GM21825 (cell line): ENCODE results near the gene ARHGAP26.

ENCODE experiments used
- ATAC-seq: cut with Tn5 transposase; IDR thresholded peaks from one replicate; pipeline ENCODE4 v1.9.1; 2021; ENCODE audit warnings: mild to moderate bottlenecking, moderate library complexity; ENCODE audit not compliant: unreplicated experiment

ARHGAP26 gene

DNA sequence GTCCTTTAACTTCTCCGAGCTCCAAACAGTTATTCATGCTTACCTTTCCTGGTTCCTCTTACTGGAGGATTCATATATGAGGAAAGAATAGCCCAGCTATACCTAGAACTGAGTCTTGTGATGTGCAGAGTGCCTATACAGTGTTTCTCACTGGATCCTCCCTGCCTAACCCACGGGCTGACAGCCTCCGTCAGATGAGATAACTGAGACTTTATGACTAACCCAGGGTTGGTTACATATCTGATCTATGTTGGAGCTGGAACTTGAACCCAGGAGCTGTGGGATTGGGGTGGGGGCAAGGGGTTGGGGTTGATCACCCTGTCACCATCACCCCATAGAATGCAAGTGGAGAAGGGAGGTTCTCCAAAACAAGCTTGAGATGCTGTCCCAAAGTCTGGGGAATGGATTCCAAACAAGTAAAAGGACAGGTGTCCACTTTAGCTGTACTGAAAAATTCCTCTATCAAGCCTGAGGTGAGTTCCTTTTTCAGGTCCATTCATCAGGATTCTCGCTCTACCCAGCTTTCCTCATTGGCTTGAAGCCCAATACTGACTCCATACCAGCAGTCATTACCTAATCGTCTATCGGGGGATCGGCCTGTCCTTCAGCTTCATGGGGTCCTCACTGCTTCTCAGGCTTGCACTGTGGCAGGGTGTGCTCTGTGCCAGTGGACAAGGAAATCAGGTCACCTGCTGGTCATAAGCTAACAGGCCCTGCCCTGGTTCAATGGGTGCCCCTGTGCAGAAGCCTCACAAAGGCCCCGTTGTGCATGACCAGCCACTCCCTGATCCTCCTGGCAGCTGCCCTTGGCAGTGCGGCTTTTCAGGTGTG lies 100.6 kb downstream of the ARHGAP26 start:
- no peak for ATAC-seq

DNA sequence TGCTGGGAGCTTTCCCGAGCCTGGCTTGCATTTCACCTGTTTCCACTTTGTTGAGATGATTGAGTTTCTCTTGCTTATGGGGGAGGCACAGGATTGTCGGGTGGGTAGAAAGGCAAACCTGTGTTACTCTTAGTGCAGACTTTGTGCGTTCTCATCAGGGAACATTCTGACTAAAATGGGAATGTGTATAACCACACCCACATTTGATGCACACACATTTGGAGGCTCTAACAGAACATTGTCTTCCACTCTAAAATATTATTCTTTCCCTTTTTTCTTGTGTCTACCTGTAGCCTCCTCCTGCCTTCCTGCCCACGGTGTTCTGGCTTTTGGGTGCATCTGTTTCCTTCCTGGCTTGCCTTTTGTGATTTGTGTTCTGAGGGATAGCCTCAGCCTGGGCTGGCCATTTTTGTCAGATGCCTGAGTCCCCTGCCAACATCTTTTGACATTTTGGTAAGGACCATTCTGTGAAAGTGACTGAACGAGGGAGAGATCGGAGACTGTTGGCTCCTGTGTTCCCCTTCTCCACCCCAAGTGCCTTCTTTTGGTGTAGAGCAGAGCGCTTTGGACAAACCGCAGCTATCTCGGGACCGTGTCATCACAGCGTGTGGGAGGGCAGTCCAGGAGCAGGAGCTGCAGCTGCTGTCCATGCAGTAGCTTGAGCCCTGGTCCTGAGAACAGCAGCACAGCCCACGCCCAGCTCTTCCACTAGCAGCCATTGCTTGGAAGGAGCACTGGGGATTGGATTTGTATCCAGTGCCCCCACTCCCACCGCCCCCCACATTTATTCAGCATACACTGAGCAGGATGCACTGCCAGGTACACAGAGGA lies 101.4 kb downstream of the ARHGAP26 start:
- ATAC-seq: no peak

DNA sequence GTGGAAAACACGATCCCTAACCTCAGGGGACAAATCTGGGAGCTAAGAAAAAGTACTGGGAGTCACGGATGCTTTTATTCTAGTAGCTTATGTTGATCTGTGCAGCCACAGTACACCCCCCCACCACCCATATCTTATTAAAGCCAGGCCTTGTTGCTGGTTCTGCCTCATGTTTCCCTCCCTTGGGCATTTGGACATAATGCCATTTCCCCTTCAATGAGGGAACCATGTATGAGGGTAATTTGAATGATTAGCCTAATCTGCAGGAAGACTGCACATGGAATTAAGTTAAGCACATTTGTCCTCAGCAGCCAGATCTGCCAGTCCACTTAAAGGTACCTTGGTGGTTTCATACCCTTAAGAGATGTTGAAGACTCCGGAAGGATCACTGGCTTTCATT lies 102.0 kb downstream of the ARHGAP26 start:
- ATAC-seq: no peak

DNA sequence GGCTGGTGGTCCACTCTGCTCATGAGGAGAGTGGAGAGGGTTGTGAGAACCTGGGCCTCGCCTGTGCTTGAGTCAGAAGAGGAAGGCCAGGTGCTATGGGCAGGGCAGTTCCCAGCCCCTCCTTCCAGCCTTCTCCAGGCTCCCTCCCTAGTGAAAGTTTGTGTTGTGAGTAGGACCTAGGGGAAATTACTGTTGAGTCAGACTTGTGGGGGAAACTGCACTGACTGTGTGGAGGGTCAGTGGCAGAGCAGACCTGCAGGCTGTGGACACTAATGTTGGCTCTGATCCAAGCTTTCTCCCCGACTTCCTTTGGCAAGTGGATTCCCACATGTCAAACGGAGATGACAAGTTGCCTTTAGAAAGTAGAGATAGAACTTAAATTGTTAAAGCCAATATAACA lies 102.6 kb downstream of the ARHGAP26 start:
- no peak for ATAC-seq

DNA sequence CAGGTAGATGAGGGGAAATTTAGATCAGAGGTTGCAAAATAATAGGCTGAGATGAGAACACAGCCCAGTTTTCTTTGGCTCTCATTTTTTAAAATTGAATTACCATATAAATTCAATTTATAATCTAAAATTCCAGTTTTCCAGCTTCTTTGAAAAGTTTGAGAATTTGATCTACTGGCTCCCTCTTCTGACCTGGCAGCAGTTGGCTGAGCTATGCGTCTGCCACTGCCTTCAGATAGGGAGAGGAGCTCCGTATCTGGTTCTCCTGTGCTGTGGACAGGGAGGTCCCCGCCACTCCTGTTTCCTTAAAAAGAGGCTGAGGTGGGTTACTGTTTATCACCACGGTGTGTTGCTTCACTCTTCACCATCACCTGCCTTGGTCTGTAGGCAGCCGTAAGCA lies 103.7 kb downstream of the ARHGAP26 start:
- ATAC-seq: no peak

DNA sequence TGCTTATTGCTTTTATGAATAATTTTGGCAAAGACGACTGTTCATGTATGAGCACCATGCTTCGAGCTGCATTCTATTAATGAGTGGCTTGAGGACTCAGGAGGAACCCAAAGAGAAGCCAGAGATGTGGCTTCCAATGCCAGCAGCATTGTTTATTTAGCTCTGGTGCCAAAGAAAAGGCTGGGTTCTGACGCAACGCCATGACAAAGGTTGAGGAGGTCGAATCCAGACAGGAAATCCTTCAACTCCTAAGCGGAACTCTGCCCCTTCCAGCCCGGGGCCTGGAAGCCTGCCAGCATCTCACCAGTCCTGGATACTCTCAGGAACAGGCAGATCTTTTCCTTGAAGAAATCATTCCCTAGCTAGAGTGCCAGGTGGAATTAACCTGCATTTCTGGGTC lies 104.4 kb downstream of the ARHGAP26 start:
- no peak for ATAC-seq

DNA sequence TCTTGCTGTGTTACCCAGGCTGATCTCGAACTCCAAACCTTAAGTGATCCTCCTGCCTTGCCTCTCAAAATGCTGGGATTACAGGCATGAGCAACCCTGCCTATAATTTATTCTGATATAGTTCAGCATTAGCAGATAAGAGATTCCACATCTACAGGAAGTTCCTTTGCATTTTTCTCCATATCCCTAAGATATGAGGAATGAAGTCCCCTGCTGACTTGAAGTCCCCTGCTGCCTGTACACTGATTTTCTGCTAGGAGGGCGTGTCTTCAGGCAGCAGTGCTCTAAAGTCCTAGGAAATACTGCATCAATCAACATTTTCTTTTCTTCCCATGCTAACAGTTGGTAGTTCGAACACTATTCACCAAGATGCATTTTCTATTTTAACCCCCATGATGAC lies 105.8 kb downstream of the ARHGAP26 start:
- ATAC-seq: no peak

DNA sequence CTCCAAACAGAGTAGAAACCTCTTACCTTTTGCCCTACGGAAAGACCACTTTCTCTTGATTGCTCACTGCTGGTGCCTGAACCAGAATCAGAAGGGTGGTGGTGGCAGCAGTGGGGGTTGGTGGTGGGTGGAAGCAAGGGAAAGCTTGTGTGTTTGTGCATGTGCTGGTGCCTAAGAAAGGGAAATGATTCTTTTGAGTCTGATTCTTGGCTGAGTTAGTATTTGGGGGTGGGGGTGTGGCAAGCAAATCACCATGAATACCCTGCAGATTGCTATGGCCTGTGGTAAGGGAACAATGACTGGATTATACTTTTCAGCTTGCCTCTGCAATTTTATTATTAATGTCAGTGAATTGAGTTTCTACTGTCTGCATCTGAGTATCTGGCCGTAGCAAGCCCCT lies 106.6 kb downstream of the ARHGAP26 start:
- no peak for ATAC-seq

DNA sequence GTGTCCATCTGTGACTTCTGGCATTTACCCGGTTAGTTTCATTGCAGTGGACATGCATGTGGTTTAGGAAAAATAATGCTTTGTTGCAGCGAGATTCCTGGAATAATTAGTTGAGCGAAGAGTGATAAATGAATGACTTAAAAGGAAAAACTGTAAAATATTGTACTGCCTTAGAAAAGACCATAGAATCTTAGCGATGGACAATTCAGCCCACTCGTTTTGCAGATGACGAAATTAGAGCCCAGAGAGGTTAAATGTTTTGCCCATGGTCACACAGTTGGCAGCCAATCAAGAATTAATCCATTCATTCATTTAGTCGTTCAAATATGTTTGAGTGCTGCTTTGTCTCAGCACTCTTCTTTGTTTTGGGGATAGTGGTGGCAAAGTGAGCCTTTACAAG lies 107.9 kb downstream of the ARHGAP26 start:
- no peak for ATAC-seq

DNA sequence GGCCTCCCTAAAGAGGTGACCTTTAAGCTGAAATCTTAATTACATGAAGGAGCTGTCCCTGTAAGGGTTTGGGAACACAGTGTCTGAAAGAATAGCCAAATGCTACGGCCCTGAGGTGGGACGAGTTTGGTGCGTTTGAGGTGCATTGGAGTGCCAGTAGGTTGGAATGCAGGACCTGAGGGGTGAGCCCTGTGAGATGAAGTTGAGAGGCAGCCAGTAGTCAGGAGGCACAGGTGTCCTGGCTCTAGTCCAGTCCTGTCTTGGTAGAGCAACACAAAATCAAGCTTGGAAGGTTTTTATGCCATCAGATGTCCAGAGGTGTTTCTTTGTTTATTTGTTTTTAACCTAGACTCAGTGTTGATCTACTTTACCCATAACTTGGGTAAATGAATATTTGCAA lies 108.5 kb downstream of the ARHGAP26 start:
- no peak for ATAC-seq

DNA sequence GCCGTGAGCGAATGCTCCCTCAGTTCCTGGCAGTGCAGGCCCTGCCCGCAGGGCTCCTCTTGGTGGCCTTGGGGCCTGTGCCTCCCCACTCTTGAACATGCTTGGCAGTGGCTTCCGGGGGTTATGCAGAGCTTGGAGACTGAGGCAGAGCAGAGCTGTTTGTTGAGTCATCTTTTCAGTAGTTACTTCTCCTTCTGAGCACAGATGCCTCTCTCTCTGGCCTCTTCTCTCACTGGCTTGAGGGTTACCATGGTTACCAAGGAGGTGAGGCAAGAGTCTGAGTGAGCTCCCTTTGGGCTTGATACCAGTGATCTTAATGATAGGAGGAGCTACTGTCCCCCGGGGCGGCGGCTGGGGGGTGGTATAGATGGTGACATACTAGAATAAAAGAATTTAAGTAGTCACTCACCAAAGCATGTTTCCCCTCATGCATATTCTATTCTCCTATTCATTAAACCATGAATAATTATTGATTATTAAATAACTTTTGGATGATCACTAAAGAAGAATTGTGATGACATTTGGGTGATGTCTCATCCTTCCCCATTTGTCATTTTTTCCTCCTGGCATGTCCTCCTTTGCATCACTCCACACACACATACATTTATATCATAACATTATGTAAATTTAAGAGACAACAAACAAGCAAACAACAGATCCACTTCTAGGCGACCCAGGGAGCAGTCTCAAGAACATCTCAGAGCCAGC lies 111.1 kb downstream of the ARHGAP26 start:
- ATAC-seq: peak; percentile 67

DNA sequence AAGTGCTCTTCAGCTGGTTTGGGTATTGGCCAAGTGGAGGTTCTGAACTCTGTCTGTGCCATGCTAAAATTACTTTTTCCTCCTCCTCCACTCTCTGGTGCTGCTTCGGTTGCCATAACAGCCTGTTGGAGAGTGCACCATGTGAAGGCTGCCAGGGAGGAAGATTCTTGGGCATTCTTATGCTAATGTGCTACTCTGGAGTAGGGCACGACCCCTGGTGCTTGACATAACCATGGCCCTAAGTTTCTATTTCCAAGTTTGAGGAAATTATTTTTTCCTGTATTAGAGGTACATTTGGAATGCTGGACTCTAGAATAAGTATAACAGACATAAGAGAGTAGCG lies 111.6 kb downstream of the ARHGAP26 start:
- ATAC-seq: no peak

DNA sequence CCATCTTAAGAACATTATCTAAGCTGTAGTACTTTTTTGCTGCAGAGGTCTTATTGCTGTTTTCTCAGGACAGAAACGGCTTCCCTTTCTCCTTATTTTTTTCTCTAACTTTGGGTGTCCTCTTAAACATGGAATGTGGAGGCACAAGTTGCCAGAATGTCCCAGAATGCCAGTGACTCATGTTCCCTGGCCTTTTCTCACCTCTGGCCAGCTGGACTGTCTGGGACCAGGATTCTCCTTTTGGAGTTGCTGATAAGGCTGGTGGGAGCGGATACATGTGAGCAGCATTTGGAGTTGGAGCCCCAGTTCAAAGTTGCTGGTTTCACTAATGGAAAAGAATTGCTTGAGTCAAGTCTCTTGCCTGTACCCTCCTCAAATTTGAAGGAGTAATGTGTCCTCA lies 112.8 kb downstream of the ARHGAP26 start:
- ATAC-seq: no peak

DNA sequence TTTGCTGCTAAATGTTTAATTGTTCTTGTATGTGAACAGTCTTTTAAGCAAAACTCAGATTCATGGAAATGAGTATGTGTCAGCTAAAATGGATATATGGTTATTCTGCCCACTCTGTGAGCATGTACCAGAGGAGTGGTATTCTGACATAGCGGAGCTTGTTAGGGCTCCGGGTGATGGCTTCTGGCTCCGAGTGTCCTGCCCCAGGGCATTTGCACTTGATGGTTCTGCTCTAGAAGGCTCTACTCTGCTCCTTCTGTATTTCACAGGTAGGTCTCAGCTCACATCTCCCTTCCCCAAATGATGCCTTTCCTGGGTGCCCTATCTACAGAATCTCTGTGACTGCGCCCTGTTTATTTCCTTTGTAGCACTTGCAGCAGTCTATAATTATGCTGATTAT lies 113.3 kb downstream of the ARHGAP26 start:
- no peak for ATAC-seq

DNA sequence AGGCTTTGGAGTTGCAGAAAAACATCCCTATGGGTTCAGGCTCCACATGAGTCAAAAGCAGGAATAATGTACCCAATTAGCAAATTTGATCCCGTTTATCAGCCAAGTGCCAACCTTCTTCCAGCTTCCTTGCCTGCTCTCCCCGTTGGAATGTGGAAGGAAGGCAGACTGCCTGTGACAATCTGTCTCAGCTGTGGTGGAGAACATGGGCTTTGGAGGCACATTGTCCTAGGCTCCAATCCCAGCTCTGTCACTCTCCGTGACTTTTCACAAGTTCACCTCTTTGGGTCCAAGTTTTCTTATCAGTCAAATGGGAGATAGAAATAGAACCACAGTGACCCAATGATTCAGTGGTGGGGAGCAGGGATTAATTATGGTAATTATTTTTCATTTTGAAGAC lies 113.9 kb downstream of the ARHGAP26 start:
- ATAC-seq: no peak

DNA sequence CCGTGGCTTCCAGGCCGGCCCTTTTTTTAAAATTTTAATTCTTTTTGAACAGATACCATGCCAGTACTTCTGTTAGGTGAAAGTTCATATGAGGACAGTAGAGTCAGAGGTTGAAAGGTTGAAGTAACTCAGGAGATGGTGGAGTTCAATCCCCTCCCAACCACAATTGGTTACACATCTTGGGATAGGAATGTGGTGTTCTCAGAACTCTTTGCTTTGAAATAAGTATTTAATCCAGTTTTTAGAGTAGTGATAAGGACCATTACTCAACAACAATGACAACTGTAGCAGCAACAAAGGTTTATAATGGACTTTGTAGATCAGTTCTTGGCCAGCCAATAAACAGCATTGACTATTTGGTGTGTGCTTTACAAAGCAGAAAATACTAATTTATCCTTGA lies 116.0 kb downstream of the ARHGAP26 start:
- no peak for ATAC-seq

DNA sequence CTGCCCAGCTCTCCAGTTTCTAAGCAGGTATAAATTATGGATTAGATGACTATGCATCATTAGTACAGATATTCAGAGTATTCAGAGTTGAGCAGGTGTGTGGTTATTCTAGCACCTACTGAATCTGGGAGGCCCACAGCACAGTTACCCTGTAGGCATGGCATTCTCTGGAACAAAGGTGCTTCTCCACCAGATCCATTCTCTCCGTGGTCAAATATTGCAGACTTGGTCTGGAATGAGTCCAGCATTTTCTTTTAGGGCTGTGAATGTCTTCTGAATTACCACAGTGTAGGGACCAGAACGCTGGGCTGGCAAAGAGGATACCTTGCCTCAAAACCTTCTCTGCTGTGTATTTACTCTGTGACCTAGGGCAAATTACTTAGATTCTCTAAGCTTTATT lies 116.8 kb downstream of the ARHGAP26 start:
- no peak for ATAC-seq

DNA sequence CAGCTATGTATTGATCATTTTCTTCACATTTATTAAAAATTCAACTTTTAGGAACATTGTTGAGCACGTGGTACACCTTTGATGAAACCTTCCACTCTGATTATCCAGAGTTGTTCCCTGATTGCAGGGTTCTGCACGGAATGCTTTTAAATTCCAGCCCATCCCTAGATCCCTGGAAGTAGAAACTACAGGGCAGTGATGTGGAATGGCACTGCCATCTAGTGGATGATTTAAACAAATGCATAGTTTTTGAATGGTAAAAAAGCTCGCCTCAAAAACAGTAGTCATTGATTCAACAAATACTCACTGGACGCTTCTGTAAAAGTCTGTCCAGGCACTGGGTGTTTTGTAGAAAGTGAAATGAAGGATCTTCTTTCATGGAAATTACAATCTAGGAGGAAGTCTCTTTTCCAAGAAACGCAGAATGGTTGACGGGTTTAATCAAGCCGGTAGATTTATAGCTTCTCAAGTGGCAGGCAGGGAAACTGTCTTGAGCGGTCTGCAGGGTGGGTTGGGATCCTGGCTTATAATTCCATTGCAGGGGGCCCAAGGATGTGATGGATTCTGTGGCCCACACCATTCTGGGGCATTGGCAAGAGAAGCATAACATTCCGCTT lies 118.4 kb downstream of the ARHGAP26 start:
- ATAC-seq: no peak

DNA sequence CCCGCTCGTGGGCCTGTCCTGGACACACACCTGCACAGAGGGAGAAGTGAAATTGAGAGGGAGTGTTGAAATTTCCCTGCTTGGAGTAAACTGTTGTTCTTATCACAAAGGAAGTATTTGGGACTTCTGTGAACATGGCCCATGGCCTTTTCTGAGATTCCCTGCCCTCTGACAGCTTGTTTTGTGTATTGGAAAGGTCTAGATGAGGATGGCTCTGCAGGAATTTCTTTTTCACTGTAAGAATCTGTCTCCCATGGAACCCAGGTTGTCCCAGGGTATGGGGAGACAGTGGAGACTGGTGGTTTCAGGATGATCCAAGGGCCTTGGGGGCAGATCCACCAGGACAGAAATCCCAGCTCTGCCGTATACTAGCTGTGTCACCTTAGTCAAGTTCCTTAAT lies 121.8 kb downstream of the ARHGAP26 start:
- ATAC-seq: no peak

DNA sequence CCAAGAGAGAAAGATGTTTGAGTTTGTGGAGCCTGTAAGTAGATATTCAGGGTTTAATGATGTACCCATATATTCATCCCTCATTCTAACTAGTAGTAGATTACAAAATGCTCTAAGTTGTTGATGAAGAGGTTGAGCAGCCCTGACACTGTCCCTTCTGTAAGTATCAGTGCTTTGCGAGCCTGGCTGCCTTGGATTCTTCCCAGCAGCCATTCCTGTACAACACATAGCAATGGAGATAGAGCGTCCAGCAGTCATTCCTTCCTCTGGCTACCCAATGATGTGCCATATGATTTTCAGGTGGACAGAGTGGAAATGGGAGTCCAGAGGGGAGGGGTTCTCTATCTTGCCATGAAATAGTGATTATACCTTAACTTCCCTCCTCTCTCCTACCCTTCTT lies 124.1 kb downstream of the ARHGAP26 start:
- no peak for ATAC-seq

DNA sequence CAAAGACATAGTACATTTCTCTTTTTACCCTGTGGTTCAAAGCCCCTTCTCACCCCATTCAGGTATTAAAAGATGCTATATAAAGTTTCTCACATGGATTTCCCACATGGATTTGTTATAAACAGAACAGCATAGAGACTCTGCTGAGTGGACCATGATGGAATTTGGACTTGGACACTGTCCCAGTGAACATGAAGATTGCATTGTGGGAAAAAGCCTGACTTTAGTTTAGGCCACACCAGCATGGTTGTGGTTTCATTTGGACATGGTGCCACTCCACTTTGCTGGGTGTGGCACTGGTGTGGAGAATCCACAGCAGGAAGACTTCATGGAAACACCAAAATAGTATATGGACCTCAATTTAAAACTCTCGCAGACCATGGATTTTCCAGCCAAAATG lies 124.6 kb downstream of the ARHGAP26 start:
- no peak for ATAC-seq
